NK-92 treated with Interleukin-12 subunit alpha and Interleukin-12 subunit beta, amount 100 ng/mL, for 24 hours (cell line): ENCODE results near the gene SORCS3.

Experiments used
- DNase-seq: peaks from one replicate; lab custom pipeline; 2025; lab: John Stamatoyannopoulos, UW

Gene SORCS3

GRCh38 chr10:105109164-105109563 is 468.1 kb downstream of the SORCS3 start:
- DNase-seq = no peak

- DNase-seq = no peak
Observed at GRCh38 chr10:105112862-105113261, 471.8 kb downstream of the SORCS3 start.

GRCh38 chr10:105113666-105114065 is 472.6 kb downstream of the SORCS3 start:
- no peak for DNase-seq

- no peak for DNase-seq
Observed at GRCh38 chr10:105121743-105122142, 480.7 kb downstream of the SORCS3 start.

GRCh38 chr10:105128111-105128510 is 487.0 kb downstream of the SORCS3 start:
- no peak for DNase-seq

GRCh38 chr10:105138358-105138757 is 497.3 kb downstream of the SORCS3 start:
- no peak for DNase-seq

GRCh38 chr10:105139363-105139896 is 498.3 kb downstream of the SORCS3 start:
- DNase-seq = no peak

- DNase-seq = no peak
Observed at GRCh38 chr10:105140600-105140999, 499.5 kb downstream of the SORCS3 start.

- DNase-seq = no peak
Observed at GRCh38 chr10:105145711-105146110, 504.6 kb downstream of the SORCS3 start.

GRCh38 chr10:105146436-105146835 is 505.3 kb downstream of the SORCS3 start:
- no peak for DNase-seq

- DNase-seq = no peak
Observed at GRCh38 chr10:105148456-105148855, 507.4 kb downstream of the SORCS3 start.

- DNase-seq = no peak
Observed at GRCh38 chr10:105148921-105149320, 507.8 kb downstream of the SORCS3 start.

- no peak for DNase-seq
Observed at GRCh38 chr10:105149371-105149891, 508.3 kb downstream of the SORCS3 start.

- DNase-seq = no peak
Observed at GRCh38 chr10:105150259-105150880, 509.3 kb downstream of the SORCS3 start.

- no peak for DNase-seq
Observed at GRCh38 chr10:105154736-105155135, 513.6 kb downstream of the SORCS3 start.

- no peak for DNase-seq
Observed at GRCh38 chr10:105159268-105159667, 518.2 kb downstream of the SORCS3 start.

GRCh38 chr10:105161149-105161548 is 520.1 kb downstream of the SORCS3 start:
- no peak for DNase-seq

GRCh38 chr10:105161767-105162166 is 520.7 kb downstream of the SORCS3 start:
- DNase-seq = no peak

GRCh38 chr10:105170521-105170920 is 529.4 kb downstream of the SORCS3 start:
- DNase-seq = no peak

- DNase-seq = no peak
Observed at GRCh38 chr10:105171945-105172344, 530.9 kb downstream of the SORCS3 start.

GRCh38 chr10:105181626-105182025 is 540.5 kb downstream of the SORCS3 start:
- DNase-seq = no peak

- no peak for DNase-seq
Observed at GRCh38 chr10:105183536-105183935, 542.4 kb downstream of the SORCS3 start.

- no peak for DNase-seq
Observed at GRCh38 chr10:105185161-105185560, 544.1 kb downstream of the SORCS3 start.

GRCh38 chr10:105187243-105187642 is 546.2 kb downstream of the SORCS3 start:
- no peak for DNase-seq
